Lower leg skin (tissue), 3 donors: Measurements from ENCODE around the gene PGR.
"Not testable (repeated sequence)": the region's sequence is repeated elsewhere in the genome, so short reads cannot be mapped to it uniquely, and the experiment has no call there.

ENCODE experiments used
- CTCF ChIP-seq, 3 donors: fragments of 450-650 bp; IDR thresholded peaks; one replicate each; pipeline ENCODE4 v1.5.1; 2016; ENCODE audit warnings: antibody characterized with exemption in 3 of 3, mild to moderate bottlenecking in 3 of 3, moderate library complexity in 2 of 3
- POLR2A ChIP-seq, 2 donors: fragments of 450-650 bp; IDR thresholded peaks; one replicate each; pipeline ENCODE4 v1.6.1; 2016 to 2017; ENCODE audit warnings: antibody characterized with exemption in 2 of 2, mild to moderate bottlenecking in 1 of 2, moderate library complexity in 1 of 2

DNA sequence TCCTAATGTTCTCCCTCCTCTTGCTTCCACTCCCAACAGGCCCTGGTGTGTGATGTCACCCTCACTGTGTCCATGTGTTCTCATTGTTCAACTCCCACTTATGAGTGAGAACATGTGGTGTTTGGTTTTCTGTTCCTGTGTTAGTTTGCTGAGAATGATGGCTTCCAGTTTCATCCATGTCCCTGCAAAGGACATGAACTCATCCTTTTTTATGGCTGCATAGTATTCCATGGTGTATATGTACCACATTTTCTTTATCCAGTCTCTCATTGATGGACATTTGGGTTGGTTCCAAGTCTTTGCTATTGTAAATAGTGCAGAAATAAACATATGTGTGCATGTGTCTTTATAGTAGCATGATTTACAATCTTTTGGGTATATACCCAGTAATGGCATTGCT, 115.9 kb downstream of the PGR start:
- not testable (repeated sequence) for TF ChIP-seq CTCF, POLR2A (IDR thresholded peaks at IDR 0.05)
